Epithelial cell of proximal tubule (primary cell): ENCODE measurements around the gene ZNF831. TPM values are rescaled to one million over a fixed set of nuclear protein-coding genes. Genes with fewer than 3 reads are reported as not detected.

Source experiments
- DNase-seq: peaks from one replicate; pipeline ENCODE4 v3.0.0-alpha.2; 2011; ENCODE audit warnings: low read depth
- H3K4me3 ChIP-seq: 2 replicates; pipeline ENCODE4 v1.5.1; 2011; ENCODE audit warnings: low read depth, mild to moderate bottlenecking, low read length
- CTCF ChIP-seq: conservative IDR thresholded peaks from 2 replicates; pipeline ENCODE4 v1.5.1; 2012; ENCODE audit warnings: low read depth, mild to moderate bottlenecking, low read length
- total RNA-seq: library from RNA; depleted of rRNA; stranded (reverse); fragments of >200 nt; gene quantifications from 2 replicates; pipeline ENCODE4 v1.2.3, GENCODE V29; 2015

Gene ZNF831
- total RNA-seq, 1 donor from 2014 or later = not detected

DNA sequence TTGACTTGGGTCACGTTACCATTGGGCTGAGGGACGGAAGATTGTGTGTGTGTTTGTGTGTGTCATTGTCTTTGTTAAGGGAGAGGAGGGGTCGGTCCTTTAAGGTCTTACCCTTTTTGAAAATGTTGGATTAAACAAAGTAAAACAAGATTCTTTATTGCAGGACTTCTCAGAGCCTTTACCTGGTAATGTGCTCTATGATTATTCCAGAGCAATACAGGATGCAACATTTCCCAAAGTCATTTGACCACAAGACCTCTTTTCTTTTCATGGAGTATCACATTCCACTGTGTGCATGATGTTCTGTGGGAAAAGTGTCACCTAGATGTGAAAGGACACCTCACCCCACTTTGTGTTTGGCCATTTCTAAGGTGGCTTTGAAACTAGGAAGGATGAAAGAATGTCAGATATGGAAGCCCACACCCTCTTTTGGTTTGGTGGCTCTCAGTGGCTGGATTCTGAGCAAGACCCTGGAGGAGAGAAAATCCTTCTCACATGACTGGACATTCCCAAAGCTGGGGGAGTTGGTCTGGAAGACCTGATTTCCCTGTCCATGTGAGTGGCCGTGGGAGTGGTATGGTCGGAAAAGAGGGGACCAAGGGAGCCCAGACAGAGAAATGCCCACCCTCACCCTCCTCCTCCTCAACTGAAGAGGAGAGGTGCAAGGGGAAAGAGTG, 18.2 kb upstream of the ZNF831 start:
- no peak for TF ChIP-seq CTCF
- DNase-seq = no peak

GRCh38 chr20:59145924-59146779, 17.5 kb upstream of the ZNF831 start:
- TF ChIP-seq CTCF = no peak
- DNase-seq = no peak
- H3K4me3 ChIP-seq = no peak overlapping the region

More for the DNA sequence above, 18.2 kb upstream of the ZNF831 start:
- no peak overlapping the region for H3K4me3 ChIP-seq

DNA sequence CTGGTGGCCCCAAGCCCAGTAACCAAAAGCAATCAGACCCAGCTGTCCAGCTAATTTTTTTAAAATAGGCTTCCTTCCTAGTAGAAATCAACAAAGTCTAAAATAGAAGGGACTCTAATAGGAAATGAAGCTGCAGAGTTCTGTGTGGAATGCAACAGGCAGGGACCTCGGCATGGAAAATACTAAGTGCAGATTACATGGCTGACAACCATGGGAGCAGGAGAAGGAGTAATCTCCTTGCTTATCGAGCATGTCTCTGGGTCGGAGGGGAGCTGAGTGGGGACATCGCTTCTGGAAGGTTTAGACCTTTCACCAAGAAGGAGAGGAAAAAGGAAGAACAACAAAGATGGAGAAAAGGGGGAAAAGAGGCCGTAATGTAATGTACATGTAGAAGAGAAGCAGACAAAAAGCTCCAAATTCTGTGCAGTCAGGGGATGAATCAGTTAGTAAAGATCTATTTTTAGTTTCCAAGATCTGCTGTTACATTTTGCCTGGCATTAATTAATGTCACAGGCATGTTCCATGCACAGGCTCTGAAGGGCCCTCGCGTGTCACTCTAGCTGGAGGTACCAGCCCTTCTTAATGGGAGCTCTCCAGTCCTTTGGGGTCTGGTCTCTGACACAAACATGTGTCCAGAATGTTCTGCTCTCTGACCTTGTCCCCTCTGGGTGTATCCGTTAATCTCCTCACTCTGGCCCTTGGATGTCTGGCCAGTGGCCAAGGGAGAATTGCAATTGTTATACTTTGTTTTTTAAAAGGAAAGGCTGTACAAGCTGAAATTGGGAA, 16.6 kb upstream of the ZNF831 start:
- no peak overlapping the region for H3K4me3 ChIP-seq
- TF ChIP-seq CTCF = no peak
- DNase-seq = no peak

DNA sequence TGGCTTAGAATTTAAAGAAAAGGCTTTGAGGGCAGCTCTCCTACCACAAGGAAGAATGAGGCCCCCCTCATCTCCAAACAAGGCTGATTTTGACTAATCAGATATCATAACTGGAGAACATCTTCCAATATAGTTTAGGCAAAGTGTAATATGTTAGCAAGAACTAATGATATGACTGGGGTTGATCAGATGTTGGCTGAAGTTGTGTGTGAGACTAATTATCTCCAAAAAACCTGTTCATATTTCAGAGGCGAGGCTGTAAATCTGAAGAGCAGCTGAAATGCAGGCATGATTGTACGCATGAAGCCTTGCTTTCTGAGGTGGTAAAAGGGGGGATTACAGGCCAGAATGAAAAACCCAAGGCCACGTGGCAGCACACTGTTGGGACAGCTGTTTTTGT, 16.0 kb upstream of the ZNF831 start:
- no peak for TF ChIP-seq CTCF

GRCh38 chr20:59148701-59149493, 14.7 kb upstream of the ZNF831 start:
- TF ChIP-seq CTCF = no peak
- DNase-seq = no peak

More for the DNA sequence above, 16.0 kb upstream of the ZNF831 start:
- no peak for DNase-seq
- no peak overlapping the region for H3K4me3 ChIP-seq

More at GRCh38 chr20:59148701-59149493, 14.7 kb upstream of the ZNF831 start:
- no peak overlapping the region for H3K4me3 ChIP-seq
